OCI-M1 (cell line): ENCODE results near the gene THOC2.
"Not testable (repeated sequence)": the region's sequence is repeated elsewhere in the genome, so short reads cannot be mapped to it uniquely, and the experiment has no call there.

Experiments used
- DNase-seq: peaks from one replicate; lab custom pipeline; 2025; lab: John Stamatoyannopoulos, UW

Gene THOC2, protein sequence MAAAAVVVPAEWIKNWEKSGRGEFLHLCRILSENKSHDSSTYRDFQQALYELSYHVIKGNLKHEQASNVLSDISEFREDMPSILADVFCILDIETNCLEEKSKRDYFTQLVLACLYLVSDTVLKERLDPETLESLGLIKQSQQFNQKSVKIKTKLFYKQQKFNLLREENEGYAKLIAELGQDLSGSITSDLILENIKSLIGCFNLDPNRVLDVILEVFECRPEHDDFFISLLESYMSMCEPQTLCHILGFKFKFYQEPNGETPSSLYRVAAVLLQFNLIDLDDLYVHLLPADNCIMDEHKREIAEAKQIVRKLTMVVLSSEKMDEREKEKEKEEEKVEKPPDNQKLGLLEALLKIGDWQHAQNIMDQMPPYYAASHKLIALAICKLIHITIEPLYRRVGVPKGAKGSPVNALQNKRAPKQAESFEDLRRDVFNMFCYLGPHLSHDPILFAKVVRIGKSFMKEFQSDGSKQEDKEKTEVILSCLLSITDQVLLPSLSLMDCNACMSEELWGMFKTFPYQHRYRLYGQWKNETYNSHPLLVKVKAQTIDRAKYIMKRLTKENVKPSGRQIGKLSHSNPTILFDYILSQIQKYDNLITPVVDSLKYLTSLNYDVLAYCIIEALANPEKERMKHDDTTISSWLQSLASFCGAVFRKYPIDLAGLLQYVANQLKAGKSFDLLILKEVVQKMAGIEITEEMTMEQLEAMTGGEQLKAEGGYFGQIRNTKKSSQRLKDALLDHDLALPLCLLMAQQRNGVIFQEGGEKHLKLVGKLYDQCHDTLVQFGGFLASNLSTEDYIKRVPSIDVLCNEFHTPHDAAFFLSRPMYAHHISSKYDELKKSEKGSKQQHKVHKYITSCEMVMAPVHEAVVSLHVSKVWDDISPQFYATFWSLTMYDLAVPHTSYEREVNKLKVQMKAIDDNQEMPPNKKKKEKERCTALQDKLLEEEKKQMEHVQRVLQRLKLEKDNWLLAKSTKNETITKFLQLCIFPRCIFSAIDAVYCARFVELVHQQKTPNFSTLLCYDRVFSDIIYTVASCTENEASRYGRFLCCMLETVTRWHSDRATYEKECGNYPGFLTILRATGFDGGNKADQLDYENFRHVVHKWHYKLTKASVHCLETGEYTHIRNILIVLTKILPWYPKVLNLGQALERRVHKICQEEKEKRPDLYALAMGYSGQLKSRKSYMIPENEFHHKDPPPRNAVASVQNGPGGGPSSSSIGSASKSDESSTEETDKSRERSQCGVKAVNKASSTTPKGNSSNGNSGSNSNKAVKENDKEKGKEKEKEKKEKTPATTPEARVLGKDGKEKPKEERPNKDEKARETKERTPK (N-terminal part only)

DNA sequence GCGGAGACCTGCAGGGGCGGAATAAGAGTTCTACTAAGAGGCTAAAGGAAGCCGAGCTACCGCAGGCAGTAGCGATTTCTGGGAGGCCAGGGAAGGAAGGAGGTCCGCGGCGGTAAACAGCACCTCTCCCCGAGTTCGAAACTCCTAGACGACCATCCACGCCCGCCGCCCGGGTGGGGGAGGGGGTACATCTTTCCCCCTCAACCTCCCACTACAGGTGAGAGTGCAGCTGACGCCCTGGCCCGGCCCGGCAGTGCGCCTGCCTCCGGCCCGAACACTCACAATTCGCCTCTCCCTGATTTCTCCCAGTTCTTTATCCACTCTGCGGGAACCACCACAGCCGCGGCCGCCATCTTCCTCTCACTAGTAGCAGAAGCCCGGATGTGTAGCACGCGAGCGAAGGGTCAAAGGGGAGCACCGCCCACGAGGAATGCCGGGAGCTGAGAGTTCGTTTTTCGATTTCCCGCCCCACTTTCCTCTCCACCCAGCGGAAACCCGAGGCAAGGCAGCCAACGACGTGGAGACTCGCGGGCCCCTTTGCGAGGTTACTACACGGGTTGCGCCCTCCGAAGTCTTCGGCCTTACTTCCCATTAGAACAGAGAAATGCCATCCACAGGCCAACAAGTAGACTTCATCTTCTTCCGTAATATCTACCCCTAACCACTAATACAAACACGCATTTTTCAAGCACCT is at the start of gene THOC2:
TSS of gene THOC2 (minus strand) at position 383 of the 694 bp plus-strand sequence. CDS start at position 353, 30 bp downstream.
- peak; percentile 92 for DNase-seq

DNA sequence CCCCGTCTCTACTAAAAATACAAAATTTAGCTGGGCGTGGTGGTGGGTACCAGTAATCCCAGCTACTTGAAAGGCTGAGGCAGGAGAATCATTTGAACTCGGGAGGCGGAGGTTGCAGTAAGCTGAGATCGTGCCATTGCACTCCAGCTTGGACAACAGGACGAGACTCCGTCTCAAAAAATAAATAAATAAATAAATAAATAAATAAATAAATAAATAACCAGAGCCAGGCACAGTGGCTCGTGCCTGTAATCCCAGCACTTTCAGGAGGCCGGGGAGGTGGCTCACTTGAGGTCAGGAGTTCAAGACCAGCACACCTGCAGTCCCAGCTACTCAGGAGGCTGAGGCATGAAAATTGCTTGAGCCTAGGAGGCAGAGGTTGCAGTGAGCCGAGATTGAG is 48.9 kb upstream of the THOC2 start:
- not testable (repeated sequence) for DNase-seq

DNA sequence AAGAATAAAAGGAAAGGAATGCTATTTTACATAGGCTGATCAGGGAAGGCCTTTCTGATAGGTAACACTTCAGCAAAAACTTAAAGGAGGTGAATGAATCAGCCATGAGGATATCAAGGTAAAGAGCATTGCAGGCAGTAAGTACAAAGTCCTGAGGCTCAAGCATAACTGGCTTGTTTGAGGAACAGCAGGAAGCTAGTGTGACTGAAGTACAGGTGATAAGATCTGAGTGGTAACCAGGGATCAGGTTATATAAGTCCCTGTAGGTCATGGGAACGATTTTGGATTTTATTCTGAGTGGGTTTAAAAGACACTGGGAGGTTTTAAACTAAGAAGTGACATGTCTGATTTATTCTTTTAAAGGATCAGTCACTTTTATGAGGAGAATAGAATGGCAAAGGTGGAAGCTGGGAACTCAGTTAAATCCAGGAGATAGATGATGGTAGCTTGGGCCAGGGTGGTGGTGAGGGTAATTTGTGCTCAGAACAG is 47.1 kb upstream of the THOC2 start:
- peak; percentile 24 for DNase-seq

DNA sequence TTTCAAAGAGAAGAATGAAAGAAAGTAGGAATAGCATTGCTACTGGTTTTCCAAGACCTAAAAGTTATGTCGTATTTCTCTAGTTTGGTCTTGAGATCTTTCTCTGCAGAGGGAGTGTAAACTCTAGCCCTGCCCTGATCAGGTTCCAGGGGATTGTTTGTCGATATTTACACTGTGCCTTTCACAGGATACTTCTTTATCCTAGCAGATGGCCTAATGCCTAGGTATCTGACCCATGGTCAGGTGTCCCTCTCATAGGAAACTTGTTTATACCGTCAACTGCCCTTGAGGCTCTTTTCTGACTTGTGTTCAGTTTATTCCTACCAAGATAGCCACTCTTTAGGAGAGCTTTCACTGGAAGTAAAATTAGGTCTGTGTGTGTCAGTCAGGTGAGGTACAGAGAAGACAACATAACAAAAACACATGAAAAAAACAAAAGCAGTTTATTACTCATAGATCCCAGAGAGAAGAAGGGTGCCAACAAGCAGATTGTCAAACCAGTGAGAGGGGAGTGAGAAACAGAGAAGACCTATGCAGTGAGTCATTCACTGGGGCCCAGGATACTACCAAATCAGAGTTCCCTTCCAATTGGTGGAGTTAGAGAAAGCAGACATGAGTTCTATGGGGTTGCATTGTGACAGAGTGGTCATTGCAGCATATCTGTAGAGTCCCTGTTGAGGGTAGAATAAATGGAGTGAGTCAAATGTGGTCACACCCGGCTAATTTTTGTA is 40.6 kb upstream of the THOC2 start:
- no peak for DNase-seq

DNA sequence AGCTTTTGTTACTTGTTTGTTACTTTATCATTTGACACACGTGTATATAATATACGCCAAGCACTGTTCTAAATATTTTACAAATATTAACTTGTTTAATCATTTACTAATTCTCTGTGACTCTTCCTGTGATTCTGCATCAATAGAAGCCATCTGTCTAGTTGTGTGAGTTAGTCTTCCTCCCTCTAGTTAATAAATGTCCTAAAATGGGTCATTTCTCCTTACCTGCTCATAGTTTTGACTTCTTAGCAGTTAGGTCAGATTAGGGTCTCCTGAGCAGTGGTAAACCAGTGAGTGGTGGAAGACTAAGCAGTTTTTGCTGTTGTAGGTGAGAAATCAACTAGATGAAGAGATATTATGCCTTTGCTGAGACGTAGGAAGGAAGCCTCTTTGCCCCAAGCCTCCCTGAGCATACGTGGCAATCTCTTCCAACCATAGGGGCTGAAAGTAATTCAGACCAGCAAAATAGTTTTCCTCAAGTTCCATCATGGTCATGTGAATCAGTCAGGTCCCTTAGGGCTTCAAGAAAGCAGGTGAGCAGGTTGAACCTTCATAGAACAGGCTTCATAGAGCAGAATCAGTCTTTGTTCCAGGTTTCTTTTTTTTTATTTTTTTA is 38.7 kb upstream of the THOC2 start:
- DNase-seq, result no peak

DNA sequence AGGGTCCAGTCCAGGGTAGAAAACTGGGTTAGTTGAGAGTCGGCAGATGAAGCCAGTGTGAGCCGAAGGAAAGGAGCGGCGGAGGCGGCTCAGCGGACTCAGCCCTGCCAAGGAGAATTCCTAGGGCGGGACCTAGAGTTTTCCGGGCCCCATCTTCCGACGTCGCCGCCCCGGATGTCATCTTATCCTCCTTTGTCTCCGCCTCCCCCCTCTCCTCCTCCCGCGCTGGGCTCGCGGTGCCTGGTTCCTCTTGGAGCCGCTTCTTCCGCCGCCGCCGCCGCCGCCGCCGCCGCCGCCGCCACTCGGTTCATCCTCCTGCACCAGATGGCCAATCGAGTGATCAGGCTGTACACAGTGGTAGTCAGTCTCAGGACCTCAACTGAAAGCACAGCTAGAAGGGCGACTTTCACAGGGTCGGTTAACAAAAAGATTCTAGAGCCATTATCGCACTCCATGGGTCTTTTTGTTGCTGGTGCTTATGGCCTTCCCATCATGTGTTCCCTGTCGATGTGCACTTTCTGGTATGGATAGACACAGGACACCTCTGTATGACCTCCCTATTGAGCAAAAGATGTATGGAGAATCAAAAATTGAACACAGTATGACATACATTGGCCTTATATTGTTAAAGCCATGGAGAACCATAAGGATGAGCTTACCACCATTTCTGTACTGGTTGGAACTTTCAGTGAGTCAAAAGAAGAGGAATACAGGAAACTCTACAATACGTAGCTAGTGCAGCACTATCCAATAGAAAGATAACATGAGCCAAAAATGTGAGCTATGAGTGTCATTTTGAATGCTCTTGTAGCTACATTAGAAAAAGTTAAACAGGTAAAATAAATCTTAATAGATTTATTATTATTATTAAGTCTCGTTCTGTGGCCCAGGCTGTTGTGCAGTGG is 32.4 kb upstream of the THOC2 start:
- DNase-seq, result peak; percentile 90

DNA sequence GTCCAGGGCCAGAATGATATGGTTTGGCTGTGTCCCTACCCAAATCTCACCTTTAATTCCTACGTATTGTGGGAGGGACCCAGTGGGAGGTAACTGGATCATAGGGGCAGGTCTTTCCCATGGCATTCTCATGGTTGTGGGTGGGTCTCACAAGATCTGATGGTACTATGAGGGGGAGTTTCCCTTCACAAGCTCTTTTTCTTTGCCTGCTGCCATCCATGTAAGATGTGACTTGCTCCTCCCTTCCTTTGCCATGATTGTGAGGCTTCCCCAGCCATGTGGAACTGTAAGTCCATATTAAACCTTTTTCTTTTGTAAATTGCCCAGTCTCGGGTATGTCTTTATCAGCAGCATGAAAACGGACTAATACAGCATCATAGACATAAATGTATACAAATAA is 27.0 kb upstream of the THOC2 start:
- not testable (repeated sequence) for DNase-seq

DNA sequence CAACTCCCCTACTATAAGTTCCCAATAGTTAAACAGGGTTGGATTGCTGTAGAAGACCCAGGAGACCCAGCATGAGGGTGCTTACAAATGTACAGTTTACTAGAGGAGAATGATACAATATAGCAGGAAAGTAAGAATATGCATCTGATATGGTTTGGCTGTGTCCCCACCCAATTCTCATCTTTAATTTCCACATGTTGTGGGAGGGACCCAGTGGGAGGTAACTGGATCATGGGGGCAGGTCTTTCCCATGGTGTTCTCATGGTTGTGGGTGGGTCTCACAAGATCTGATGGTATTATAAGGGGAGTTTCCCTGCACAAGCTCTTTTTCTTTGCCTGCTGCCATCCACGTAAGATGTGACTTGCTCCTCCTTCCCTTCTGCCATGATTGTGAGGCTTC is 24.9 kb upstream of the THOC2 start:
- DNase-seq, result not testable (repeated sequence)

DNA sequence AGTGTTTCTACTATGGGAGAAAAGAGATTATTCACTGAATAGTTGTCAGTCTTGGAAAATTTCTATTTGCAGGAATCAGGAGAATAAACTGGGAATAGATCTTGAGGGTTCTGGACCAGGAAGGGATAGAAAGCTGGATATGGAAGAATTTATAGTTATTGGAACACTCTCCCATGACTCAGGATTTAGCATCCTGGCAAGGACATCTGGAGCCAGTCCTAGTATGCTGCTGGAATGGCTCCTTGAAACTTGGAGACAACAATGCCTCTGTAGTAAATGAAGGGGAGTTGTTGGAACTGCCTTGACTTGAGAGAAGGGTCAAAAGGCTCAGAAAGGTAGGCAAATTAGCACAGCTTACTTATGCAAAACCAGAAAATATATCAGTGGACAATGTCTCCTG is 23.5 kb upstream of the THOC2 start:
- DNase-seq, result no peak

DNA sequence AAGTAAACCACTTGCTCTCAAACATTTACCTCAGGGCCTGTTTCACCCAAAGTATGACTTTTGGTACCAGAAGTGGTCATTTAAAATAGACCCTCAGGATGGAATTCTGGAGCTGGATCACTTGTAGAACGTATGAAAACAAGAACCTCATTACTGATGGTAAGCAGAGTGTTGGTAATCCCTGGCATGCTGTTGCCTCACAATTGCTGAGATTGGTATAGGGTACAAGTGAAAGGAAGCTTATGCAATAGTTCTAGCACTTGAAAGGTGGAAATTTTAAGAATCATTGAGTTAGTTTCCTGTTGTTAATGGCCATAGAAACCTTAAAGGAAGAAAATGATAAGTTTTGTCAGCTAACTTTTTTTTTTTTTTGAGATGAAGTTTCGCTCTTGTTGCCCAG is 22.3 kb upstream of the THOC2 start:
- DNase-seq, result no peak

DNA sequence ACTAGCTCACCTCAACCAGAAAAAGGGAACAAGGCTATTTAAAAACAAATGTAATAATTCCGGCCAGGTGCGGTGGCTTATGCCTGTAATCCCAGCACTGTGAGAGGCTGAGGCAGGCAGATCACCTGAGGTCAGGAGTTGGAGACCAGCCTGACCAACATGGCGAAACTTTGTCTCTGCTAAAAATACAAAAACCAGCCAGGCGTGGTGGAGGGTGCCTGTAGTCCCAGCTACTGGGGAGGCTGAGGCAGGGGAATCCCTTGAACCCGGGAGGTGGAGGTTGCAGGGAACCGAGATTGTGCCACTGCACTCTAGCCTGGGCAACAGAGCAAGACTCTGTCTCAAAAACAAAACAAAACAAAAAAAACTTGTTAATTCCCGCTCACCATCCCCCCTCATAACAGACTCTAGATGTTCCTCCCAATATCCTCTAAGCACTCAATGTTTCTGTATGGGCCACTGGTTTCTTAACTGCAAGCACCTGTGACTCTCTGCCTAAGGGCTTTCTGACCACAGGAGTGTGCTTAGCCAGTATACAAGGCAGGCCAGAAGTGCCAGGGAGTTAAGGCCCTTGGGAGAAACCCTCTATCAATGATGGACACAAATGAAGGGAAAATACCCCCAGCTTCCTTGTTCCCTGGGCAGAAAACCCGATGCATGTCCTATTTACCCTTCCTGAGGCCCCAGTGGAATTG is 21.0 kb upstream of the THOC2 start:
- DNase-seq, result no peak

DNA sequence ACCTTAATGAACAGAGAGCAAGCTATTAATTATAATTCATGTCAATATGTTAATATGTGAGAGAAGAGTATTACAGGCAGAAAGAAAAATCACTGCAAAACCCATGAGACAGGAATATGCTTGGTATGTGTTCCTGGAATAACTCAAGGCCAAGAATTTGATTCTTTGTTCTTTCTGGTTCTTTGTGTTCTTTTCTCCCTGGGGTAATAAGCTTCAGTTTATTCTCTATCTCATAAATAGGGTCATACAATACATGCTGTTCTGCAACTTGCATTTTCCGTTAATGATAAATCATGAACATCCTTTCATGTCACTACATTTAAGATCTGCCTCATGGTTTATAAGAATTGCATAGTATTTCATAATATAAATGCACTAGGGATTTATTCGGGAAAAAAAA is 16.8 kb upstream of the THOC2 start:
- DNase-seq, result no peak

DNA sequence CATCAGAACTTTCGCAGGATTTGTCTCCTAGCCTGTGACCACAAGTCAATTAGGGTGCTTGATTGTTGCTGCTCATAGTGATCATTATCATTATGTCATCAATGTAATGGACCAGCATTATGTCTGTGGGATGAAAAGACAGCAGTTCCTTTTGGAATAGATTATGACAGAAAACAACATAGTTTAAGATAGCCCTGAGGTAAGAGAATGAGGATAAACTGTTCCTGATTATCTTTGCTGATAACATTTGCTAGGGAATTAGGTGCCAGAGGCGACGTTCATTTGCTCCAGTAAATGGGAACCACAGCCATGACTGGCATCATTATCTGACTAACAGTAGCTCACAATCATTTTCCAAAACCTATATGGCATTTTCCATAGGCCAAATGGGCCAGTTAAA is 12.7 kb upstream of the THOC2 start:
- no peak for DNase-seq

DNA sequence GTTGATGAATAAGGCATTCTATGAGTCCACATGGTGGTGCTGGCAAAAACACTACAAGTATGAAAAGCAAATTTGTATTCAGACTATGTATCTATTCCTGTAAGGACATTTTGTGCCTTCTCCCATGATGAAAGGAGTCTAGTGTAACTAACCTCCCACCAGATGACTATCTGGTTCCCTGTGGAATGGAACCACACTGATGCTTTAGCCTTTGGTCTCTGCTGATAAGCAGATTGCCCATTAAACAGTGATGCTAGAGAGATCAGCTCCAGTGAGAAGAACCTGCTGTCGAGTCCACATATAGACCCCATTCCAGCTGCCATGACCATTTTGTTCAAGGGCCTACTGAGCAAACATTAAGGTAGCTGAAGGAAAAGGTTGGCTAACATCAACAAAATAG is 10.5 kb upstream of the THOC2 start:
- no peak for DNase-seq

DNA sequence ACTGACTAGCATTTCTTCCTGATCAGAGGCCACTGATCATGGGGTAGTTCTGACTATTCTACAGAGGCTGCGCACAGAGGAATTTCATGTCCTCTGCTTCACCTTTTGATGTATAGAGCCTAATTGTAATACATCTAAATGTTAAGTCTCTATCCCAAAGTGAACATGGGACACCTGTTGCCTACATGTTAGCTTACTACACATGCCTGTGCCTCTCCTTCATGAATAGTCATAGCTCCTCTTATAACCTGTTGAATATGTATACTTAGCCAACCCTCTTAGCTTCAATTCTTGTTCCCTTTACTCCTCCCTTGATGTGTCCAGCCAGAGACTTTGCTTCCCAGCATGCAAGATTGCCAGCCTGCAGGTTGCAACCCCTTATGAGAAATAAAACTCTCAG is 9.6 kb upstream of the THOC2 start:
- DNase-seq, result no peak

DNA sequence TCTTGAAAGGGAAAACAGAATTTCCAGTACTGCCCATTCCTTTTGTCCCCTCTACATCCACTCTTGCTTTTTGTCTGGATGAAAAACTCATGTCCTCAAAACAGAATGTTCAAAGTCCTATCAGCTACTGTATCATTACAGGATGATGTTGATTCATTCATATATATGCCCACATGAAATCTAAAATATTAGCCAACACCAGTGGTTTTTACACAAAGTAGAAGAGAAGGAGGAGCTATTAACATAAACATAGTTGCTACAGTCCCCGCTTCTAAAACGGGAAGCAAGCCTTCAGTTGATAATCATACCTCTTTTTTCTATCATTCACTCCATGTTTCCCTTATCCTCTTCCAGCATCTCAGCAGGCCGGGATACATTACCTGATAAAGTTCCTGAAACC is 7.7 kb upstream of the THOC2 start:
- no peak for DNase-seq

DNA sequence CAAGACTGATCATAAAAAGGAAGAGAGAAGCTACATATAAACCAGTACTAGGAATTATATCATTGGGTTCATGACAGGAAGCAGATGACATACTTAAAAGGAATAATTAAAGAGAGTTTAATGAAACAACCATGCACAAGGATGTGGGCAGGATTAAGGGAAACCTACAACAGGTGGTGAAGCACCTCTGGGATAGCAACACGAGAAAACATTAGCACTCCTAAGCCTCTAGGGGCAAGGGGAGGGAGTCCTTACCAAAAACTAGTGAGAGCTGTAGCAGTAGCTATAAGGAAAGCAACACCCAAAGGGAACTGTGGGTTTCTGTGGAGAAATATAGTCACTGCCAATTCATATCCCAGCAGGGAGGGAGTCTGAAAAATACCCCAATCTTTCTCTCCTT is 7.2 kb upstream of the THOC2 start:
- peak; percentile 10 for DNase-seq

DNA sequence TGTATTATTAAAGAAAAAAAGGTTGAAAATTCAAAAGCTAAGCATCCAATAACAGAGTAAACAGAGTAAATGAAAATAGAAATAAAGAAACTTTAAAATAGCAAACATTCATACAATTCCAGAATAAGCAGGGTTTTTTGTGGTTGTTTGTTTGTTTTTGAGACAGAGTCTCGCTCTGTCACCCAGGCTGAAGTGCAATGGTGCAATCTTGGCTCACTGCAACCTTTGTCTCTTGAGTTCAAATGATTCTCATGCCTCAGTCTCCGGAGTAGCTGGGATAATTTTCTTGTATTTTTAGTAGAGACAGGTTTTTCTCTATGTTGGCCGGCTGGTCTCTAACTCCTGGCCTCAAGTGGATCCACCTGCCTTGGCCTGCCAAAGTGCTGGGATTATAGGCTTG is 6.6 kb upstream of the THOC2 start:
- no peak for DNase-seq
